HEK293 (cell line): ENCODE data around the gene SYCN.
A peak's percentile ranks its signal among the peaks of the same experiment; 100 is the strongest.

Experiments
- BCL6B ChIP-seq: fragments of 450-650 bp; formaldehyde crosslinking; IDR thresholded peaks from 2 replicates; pipeline ENCODE4 v1.5.1; 2017; ENCODE audit warnings: missing biosample characterization, missing genetic modification characterization
- CTCF ChIP-seq: fragments of 450-650 bp; formaldehyde crosslinking; IDR thresholded peaks from 2 replicates; pipeline ENCODE4 v1.5.1; 2016; ENCODE audit warnings: missing biosample characterization, missing genetic modification characterization
- HOXC10 ChIP-seq: sonication (generic); formaldehyde crosslinking; IDR thresholded peaks from 2 replicates; pipeline ENCODE4 v1.8.1; 2023; ENCODE audit warnings: mild to moderate bottlenecking, missing genetic modification reagents
- PBX3 ChIP-seq: sonication (generic); formaldehyde crosslinking; IDR thresholded peaks from 2 replicates; pipeline ENCODE4 v1.8.1; 2022; ENCODE audit warnings: mild to moderate bottlenecking, moderate library complexity, missing genetic modification reagents
- PRDM10 ChIP-seq: fragments of 450-650 bp; formaldehyde crosslinking; IDR thresholded peaks from 2 replicates; pipeline ENCODE4 v1.5.1; 2016; ENCODE audit warnings: missing biosample characterization, missing genetic modification characterization
- REST ChIP-seq: fragments of 450-650 bp; formaldehyde crosslinking; IDR thresholded peaks from 2 replicates; pipeline ENCODE4 v1.5.1; 2016; ENCODE audit warnings: missing biosample characterization, missing genetic modification characterization
- SETDB1 ChIP-seq: IDR thresholded peaks from one replicate; pipeline ENCODE4 v1.6.1; 2017; ENCODE audit warnings: mild to moderate bottlenecking, low read length, moderate library complexity, mixed read lengths; ENCODE audit not compliant: insufficient read length
- SP2 ChIP-seq: fragments of 450-650 bp; formaldehyde crosslinking; IDR thresholded peaks from 2 replicates; pipeline ENCODE4 v1.5.1; 2016; ENCODE audit warnings: missing biosample characterization, missing genetic modification characterization
- ZFP37 ChIP-seq: fragments of 450-650 bp; formaldehyde crosslinking; IDR thresholded peaks from 2 replicates; pipeline ENCODE4 v1.5.1; 2016; ENCODE audit warnings: missing biosample characterization, missing genetic modification characterization
- ZNF175 ChIP-seq: fragments of 450-650 bp; formaldehyde crosslinking; IDR thresholded peaks from 2 replicates; pipeline ENCODE4 v1.5.1; 2016; ENCODE audit warnings: missing biosample characterization, missing genetic modification characterization
- ZNF324 ChIP-seq: fragments of 450-650 bp; formaldehyde crosslinking; IDR thresholded peaks from 2 replicates; pipeline ENCODE4 v1.5.1; 2016; ENCODE audit warnings: missing biosample characterization, missing genetic modification characterization
- ZNF473 ChIP-seq: fragments of 450-650 bp; formaldehyde crosslinking; IDR thresholded peaks from 2 replicates; pipeline ENCODE4 v1.5.1; 2017; ENCODE audit warnings: missing biosample characterization, missing genetic modification characterization
- ZNF488 ChIP-seq: fragments of 450-650 bp; formaldehyde crosslinking; IDR thresholded peaks from 2 replicates; pipeline ENCODE4 v1.5.1; 2016; ENCODE audit warnings: missing biosample characterization, missing genetic modification characterization
- ZNF544 ChIP-seq: fragments of 450-650 bp; formaldehyde crosslinking; IDR thresholded peaks from 2 replicates; pipeline ENCODE4 v1.5.0; 2017; ENCODE audit warnings: missing biosample characterization, missing genetic modification characterization

GRCh38 chr19:39156326-39157230 is 47.5 kb downstream of the SYCN start:
- TF ChIP-seq ZNF544 (tag by site-specific recombination) (no peak), CTCF (no peak), ZNF488 (no peak), PRDM10 (tag by site-specific recombination) (no peak), ZNF473 (no peak), HOXC10 (CRISPR knock-in tag) (no peak), BCL6B (tag by site-specific recombination) (no peak), SP2 (tag by site-specific recombination) (peak; percentile 93), ZNF175 (tag by site-specific recombination) (no peak), PBX3 (CRISPR knock-in tag) (no peak), SETDB1 (no peak), ZNF324 (tag by site-specific recombination) (no peak), REST (no peak), ZFP37 (tag by site-specific recombination) (no peak)
